ENCODE results near the gene FAP. TPM values are rescaled to one million over a fixed set of nuclear protein-coding genes. Genes with fewer than 3 reads are reported as not detected.

The FAP gene, protein sequence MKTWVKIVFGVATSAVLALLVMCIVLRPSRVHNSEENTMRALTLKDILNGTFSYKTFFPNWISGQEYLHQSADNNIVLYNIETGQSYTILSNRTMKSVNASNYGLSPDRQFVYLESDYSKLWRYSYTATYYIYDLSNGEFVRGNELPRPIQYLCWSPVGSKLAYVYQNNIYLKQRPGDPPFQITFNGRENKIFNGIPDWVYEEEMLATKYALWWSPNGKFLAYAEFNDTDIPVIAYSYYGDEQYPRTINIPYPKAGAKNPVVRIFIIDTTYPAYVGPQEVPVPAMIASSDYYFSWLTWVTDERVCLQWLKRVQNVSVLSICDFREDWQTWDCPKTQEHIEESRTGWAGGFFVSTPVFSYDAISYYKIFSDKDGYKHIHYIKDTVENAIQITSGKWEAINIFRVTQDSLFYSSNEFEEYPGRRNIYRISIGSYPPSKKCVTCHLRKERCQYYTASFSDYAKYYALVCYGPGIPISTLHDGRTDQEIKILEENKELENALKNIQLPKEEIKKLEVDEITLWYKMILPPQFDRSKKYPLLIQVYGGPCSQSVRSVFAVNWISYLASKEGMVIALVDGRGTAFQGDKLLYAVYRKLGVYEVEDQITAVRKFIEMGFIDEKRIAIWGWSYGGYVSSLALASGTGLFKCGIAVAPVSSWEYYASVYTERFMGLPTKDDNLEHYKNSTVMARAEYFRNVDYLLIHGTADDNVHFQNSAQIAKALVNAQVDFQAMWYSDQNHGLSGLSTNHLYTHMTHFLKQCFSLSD
- polyA plus RNA-seq, result 1 to 10 TPM in 1 of 2 donors, under 1 TPM in 1; 0.95 to 1.7 TPM

DNA sequence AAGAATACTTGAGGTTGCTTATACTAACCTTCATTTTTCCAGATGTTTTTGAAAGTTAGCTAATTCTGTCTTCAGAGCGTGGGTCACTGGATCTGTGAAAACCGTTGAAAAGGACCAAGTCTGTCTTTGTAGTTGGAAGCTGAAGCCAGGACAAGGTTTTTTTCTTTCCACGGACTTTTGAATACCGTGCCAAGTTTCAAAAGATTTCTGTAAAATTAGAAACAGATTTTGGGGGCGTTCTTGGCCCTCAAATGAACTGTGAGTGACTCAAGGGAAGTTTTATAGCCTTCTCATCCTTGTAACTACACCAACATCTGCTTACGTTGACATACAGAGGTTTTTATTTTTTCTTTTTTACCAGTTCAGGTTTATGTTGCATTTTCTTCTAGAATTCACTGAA is at the start of gene FAP:
Gene FAP (minus strand): TSS at position 152 of the 400 bp plus-strand sequence. CDS start 118 bp downstream, at position 34.
- H3K27me3 ChIP-seq (ENCODE audit: control insufficient read depth in 1 of 2, insufficient read depth in 2 of 2, low read length in 2 of 2), result no peaks in the 10 kb centered on the region

DNA sequence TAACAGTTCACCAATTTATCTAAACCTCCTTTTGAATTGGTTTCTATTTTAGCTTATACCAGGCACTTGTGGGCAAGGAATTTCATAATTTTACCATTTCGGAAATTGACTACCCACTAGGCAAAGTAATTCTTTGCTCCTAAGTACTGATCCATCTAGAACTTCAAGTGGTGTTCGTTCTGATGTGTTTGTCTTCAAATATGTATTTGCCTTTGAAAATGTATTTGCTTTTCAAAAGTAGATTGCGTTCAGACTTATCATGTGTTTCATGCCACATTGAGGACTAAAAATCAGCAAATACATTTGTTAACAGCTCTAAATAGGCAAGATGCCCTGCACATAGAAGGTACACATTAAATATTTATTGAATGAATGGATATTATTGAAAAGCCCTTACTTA is 48.5 kb upstream of the FAP start:
- WGBS, 2 donors, result 82 to 87% methylated on average over 3 of the region's 3 CpGs
- H3K4me3 ChIP-seq (ENCODE audit: low read depth in 1 of 2, low read length in 2 of 2), result no peak overlapping the region
- H3K36me3 ChIP-seq (ENCODE audit: control insufficient read depth in 2 of 2, insufficient read depth in 2 of 2, low read length in 1 of 2), result no peaks in the 10 kb centered on the region
- H3K9me3 ChIP-seq (ENCODE audit: control insufficient read depth in 2 of 2, insufficient read depth in 1 of 2, low read depth in 1 of 2, low read length in 1 of 2), result no peaks in the 10 kb centered on the region
- H3K27ac ChIP-seq (ENCODE audit: low read depth in 2 of 2, low read length in 1 of 2), result no peak overlapping the region
- no peaks in the 10 kb centered on the region for H3K4me1 ChIP-seq (ENCODE audit: control insufficient read depth in 2 of 2, insufficient read depth in 2 of 2, low read length in 1 of 2)
- H3K27me3 ChIP-seq (ENCODE audit: control insufficient read depth in 1 of 2, insufficient read depth in 2 of 2, low read length in 2 of 2), result no peaks in the 10 kb centered on the region

More for the DNA sequence above, at the start of gene FAP:
- 46 to 60% methylated on average over 6 of the region's 6 CpGs for WGBS, 2 donors
- Histone ChIP-seq H3K36me3 (ENCODE audit: control insufficient read depth in 2 of 2, insufficient read depth in 2 of 2, low read length in 1 of 2) (no peaks in the 10 kb centered on the region), H3K4me3 (ENCODE audit: low read depth in 1 of 2, low read length in 2 of 2) (no peak within 1 kb of the TSS), H3K27ac (ENCODE audit: low read depth in 2 of 2, low read length in 1 of 2) (no peak within 1 kb of the TSS), H3K9me3 (ENCODE audit: control insufficient read depth in 2 of 2, insufficient read depth in 1 of 2, low read depth in 1 of 2, low read length in 1 of 2) (no peaks in the 10 kb centered on the region), H3K4me1 (ENCODE audit: control insufficient read depth in 2 of 2, insufficient read depth in 2 of 2, low read length in 1 of 2) (no peaks in the 10 kb centered on the region)

DNA sequence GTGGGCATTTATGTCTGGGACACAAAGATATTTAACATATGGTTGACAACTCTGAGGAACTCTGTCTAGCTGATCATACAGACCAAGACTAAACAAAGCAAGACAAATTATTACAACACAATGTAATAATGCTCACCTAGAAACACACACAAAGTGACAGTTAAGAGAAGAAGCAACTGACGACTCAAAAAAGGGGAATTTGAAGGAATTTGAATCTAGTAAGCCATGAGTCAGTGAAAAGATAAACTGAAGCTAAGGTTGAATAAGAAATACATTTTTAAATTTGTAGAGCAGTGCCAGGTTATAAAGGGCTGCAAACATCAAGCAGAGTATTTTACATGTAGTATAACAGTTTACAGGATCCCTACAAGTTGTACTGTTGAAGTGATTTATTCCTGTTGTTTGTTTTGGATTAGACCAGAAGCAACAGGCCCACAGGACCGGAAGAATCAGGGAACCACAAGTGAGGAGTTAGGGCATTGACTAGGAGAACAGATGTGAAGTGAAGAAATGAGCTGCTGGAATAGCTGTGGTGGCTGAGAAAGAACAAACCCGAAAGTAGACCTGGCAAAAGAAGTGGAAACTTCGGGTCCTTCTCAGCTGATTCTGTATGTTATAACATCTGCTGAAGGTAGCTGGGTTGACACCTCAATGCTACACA is 39.6 kb upstream of the FAP start:
- no peaks in the 10 kb centered on the region for H3K27me3 ChIP-seq (ENCODE audit: control insufficient read depth in 1 of 2, insufficient read depth in 2 of 2, low read length in 2 of 2)
- no peak overlapping the region for H3K27ac ChIP-seq (ENCODE audit: low read depth in 2 of 2, low read length in 1 of 2)
- H3K4me1 ChIP-seq (ENCODE audit: control insufficient read depth in 2 of 2, insufficient read depth in 2 of 2, low read length in 1 of 2), result no peaks in the 10 kb centered on the region
- no peaks in the 10 kb centered on the region for H3K9me3 ChIP-seq (ENCODE audit: control insufficient read depth in 2 of 2, insufficient read depth in 1 of 2, low read depth in 1 of 2, low read length in 1 of 2)
- WGBS, 2 donors, result 64 to 77% methylated on average over 4 of the region's 4 CpGs
- H3K4me3 ChIP-seq (ENCODE audit: low read depth in 1 of 2, low read length in 2 of 2), result no peak overlapping the region
- peaks cover 3% of the 10 kb centered on the region in 2 donors for H3K36me3 ChIP-seq (ENCODE audit: control insufficient read depth in 2 of 2, insufficient read depth in 2 of 2, low read length in 1 of 2)

DNA sequence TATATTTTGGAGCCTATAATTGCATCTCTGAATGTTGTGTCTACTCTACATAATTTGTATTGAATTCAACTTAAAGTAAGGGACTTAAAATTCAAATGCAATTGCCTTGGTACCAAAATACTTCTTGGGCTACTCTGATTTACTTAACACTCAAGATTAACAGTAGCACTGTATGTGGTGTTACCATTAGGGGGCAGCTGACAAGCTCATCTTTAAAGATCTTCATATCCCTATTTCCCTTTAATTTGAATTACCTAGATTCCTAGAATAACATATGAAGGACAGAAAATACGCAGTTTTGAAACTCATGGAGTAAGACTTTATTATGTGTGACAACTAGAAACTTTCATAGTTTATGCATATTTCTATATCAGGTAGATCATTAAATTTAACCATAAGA is 37.4 kb upstream of the FAP start:
- Histone ChIP-seq H3K36me3 (ENCODE audit: control insufficient read depth in 2 of 2, insufficient read depth in 2 of 2, low read length in 1 of 2) (peaks cover 0 to 6% of the 10 kb centered on the region in 2 donors), H3K27me3 (ENCODE audit: control insufficient read depth in 1 of 2, insufficient read depth in 2 of 2, low read length in 2 of 2) (no peaks in the 10 kb centered on the region), H3K27ac (ENCODE audit: low read depth in 2 of 2, low read length in 1 of 2) (no peak overlapping the region), H3K9me3 (ENCODE audit: control insufficient read depth in 2 of 2, insufficient read depth in 1 of 2, low read depth in 1 of 2, low read length in 1 of 2) (no peaks in the 10 kb centered on the region), H3K4me3 (ENCODE audit: low read depth in 1 of 2, low read length in 2 of 2) (no peak overlapping the region), H3K4me1 (ENCODE audit: control insufficient read depth in 2 of 2, insufficient read depth in 2 of 2, low read length in 1 of 2) (no peaks in the 10 kb centered on the region)
- WGBS, 2 donors, result 91 to 100% methylated on average over 1 of the region's 1 CpG

DNA sequence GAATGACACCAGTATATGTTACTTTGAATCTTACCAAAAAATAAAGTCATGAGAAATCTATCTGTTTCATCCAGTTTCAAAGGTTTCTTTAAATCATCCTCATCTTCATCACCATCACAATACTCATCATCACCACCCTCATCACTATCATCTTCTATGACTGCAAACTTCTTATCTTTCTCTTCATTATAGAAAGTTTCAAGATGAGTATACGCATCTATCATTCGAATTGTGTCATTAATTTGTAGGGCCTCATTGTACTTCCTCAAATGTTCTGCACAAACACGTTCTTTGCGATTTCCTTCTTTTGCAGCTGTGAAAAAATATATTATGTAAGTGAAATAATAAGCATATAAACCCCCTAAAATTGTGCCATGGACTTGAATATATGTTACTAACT is 34.1 kb upstream of the FAP start:
- H3K4me3 ChIP-seq (ENCODE audit: low read depth in 1 of 2, low read length in 2 of 2), result no peak overlapping the region
- WGBS, 2 donors, result 88 to 89% methylated on average over 4 of the region's 4 CpGs
- no peak overlapping the region for H3K27ac ChIP-seq (ENCODE audit: low read depth in 2 of 2, low read length in 1 of 2)
- H3K27me3 ChIP-seq (ENCODE audit: control insufficient read depth in 1 of 2, insufficient read depth in 2 of 2, low read length in 2 of 2), result no peaks in the 10 kb centered on the region
- H3K9me3 ChIP-seq (ENCODE audit: control insufficient read depth in 2 of 2, insufficient read depth in 1 of 2, low read depth in 1 of 2, low read length in 1 of 2), result no peaks in the 10 kb centered on the region
- H3K36me3 ChIP-seq (ENCODE audit: control insufficient read depth in 2 of 2, insufficient read depth in 2 of 2, low read length in 1 of 2), result peaks cover 0 to 5% of the 10 kb centered on the region in 2 donors
- H3K4me1 ChIP-seq (ENCODE audit: control insufficient read depth in 2 of 2, insufficient read depth in 2 of 2, low read length in 1 of 2), result no peaks in the 10 kb centered on the region

DNA sequence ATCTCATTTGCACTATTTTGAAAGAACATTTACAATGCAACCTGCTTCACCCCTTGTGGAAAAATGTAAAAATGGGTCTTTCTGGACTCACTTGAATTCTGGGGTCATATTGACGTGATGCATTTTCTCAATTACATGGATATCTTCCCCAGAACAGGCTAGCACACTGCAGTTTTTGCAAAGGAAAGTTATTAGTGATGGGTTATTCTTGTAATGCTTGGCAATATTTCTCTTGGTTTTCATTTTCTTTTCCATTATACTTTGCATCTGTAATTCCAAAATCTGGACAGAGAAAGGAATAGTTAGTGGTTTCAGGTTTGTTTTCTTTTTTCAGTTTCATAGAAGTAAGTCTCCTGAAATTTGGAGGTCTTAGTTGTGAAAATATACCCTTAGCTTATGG is 24.8 kb upstream of the FAP start:
- H3K27ac ChIP-seq (ENCODE audit: low read depth in 2 of 2, low read length in 1 of 2), result no peak overlapping the region
- peaks cover 0 to 8% of the 10 kb centered on the region in 2 donors for H3K36me3 ChIP-seq (ENCODE audit: control insufficient read depth in 2 of 2, insufficient read depth in 2 of 2, low read length in 1 of 2)
- no peaks in the 10 kb centered on the region for H3K9me3 ChIP-seq (ENCODE audit: control insufficient read depth in 2 of 2, insufficient read depth in 1 of 2, low read depth in 1 of 2, low read length in 1 of 2)
- no peaks in the 10 kb centered on the region for H3K27me3 ChIP-seq (ENCODE audit: control insufficient read depth in 1 of 2, insufficient read depth in 2 of 2, low read length in 2 of 2)
- no peak overlapping the region for H3K4me3 ChIP-seq (ENCODE audit: low read depth in 1 of 2, low read length in 2 of 2)
- H3K4me1 ChIP-seq (ENCODE audit: control insufficient read depth in 2 of 2, insufficient read depth in 2 of 2, low read length in 1 of 2), result no peaks in the 10 kb centered on the region
- 97 to 98% methylated on average over 1 of the region's 1 CpG for WGBS, 2 donors

DNA sequence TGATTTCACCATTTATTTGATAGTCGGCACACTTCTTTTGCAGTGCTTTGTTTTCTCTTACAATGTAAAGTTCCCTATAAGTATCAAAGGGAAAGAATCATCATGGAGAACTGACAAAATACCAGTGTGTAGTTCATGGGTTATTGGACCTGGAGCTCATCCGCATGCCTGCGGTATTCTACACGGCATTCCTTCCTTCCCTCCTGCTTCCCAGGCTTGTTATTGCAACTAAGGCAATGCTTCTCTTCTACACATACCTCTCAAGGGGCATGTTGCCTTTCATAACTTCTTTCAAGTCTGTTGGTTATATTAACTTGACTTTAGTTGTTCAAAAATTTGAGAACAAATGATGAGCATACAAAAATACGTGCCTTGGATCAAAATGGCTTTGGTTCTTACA is 24.3 kb upstream of the FAP start:
- 92 to 94% methylated on average over 5 of the region's 5 CpGs for WGBS, 2 donors
- Histone ChIP-seq H3K4me3 (ENCODE audit: low read depth in 1 of 2, low read length in 2 of 2) (no peak overlapping the region), H3K36me3 (ENCODE audit: control insufficient read depth in 2 of 2, insufficient read depth in 2 of 2, low read length in 1 of 2) (peaks cover 0 to 6% of the 10 kb centered on the region in 2 donors)

DNA sequence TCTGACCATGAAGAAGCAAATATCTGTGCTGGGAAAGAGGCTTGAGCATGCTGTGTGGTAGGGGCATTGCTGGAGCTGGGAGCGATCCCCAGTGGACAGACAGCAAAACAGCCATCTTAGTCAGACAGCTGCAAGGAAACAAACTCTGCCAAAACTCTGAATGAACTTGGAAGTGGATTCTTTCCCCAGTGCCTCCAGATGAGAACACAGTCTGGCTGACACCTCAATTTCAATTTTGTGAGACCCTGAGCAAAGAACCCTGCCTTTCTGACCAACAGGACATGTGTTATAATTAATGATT is 23.2 kb upstream of the FAP start:
- 87 to 90% methylated on average over 1 of the region's 1 CpG for WGBS, 2 donors
- Histone ChIP-seq H3K4me3 (ENCODE audit: low read depth in 1 of 2, low read length in 2 of 2) (no peak overlapping the region), H3K4me1 (ENCODE audit: control insufficient read depth in 2 of 2, insufficient read depth in 2 of 2, low read length in 1 of 2) (peaks cover 0 to 2% of the 10 kb centered on the region in 2 donors), H3K27ac (ENCODE audit: low read depth in 2 of 2, low read length in 1 of 2) (no peak overlapping the region), H3K9me3 (ENCODE audit: control insufficient read depth in 2 of 2, insufficient read depth in 1 of 2, low read depth in 1 of 2, low read length in 1 of 2) (no peaks in the 10 kb centered on the region), H3K27me3 (ENCODE audit: control insufficient read depth in 1 of 2, insufficient read depth in 2 of 2, low read length in 2 of 2) (no peaks in the 10 kb centered on the region), H3K36me3 (ENCODE audit: control insufficient read depth in 2 of 2, insufficient read depth in 2 of 2, low read length in 1 of 2) (peaks cover 0 to 6% of the 10 kb centered on the region in 2 donors)

More for the DNA sequence above, 24.3 kb upstream of the FAP start:
- Histone ChIP-seq H3K27ac (ENCODE audit: low read depth in 2 of 2, low read length in 1 of 2) (no peak overlapping the region), H3K27me3 (ENCODE audit: control insufficient read depth in 1 of 2, insufficient read depth in 2 of 2, low read length in 2 of 2) (no peaks in the 10 kb centered on the region), H3K9me3 (ENCODE audit: control insufficient read depth in 2 of 2, insufficient read depth in 1 of 2, low read depth in 1 of 2, low read length in 1 of 2) (no peaks in the 10 kb centered on the region), H3K4me1 (ENCODE audit: control insufficient read depth in 2 of 2, insufficient read depth in 2 of 2, low read length in 1 of 2) (no peaks in the 10 kb centered on the region)

DNA sequence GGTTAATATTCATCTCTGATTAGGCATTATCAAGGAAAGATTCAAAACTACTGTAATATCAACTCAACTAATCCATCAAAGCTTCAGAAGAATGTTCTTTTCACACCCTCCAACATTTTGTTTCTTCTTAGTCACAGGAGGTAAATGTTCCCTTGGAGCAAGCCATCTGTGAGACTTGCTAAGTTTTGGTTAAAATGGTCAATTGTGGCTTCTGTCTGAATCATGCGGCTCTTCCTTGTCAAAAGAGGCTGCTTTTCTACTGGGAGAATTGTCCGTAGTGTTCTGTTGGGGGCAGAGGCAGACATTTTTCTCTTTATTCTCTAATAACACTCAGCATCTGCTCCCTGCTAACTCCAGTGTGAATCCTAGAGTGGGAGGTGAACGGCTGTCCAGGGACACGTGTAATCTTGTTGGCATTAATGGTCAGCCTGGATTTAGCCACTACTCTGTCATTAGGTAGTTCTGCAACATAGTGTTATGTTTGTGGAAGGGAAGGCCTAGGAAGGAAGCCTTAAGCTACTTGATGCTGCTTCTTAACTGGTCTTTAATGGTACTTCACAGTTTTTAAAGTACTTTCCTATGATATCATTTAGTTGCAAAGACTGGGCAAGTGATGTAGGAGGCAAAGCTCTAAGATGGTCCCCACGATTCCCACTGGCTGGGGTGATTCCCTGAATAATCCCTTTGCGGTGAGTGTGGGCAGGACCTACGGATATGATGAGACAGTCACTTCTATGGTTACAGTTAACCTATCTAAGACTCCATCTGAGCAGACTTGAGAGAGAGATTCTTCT is 22.6 kb upstream of the FAP start:
- Histone ChIP-seq H3K27me3 (ENCODE audit: control insufficient read depth in 1 of 2, insufficient read depth in 2 of 2, low read length in 2 of 2) (no peaks in the 10 kb centered on the region), H3K4me3 (ENCODE audit: low read depth in 1 of 2, low read length in 2 of 2) (no peak overlapping the region), H3K27ac (ENCODE audit: low read depth in 2 of 2, low read length in 1 of 2) (no peak overlapping the region), H3K36me3 (ENCODE audit: control insufficient read depth in 2 of 2, insufficient read depth in 2 of 2, low read length in 1 of 2) (peaks cover 0 to 6% of the 10 kb centered on the region in 2 donors), H3K9me3 (ENCODE audit: control insufficient read depth in 2 of 2, insufficient read depth in 1 of 2, low read depth in 1 of 2, low read length in 1 of 2) (no peaks in the 10 kb centered on the region), H3K4me1 (ENCODE audit: control insufficient read depth in 2 of 2, insufficient read depth in 2 of 2, low read length in 1 of 2) (peaks cover 0 to 3% of the 10 kb centered on the region in 2 donors)
- 88 to 89% methylated on average over 7 of the region's 7 CpGs for WGBS, 2 donors

Data from esophagus (tissue), 2 donors.